Measurements from ENCODE around the gene ZNF330.

Gene ZNF330

GRCh38 chr4:141220691-141221659 lies at the start of gene ZNF330:
TSS of gene ZNF330 (plus strand) at chr4:141220895. CDS start at chr4:141222372, 1,477 bp downstream.
- no peak for TF ChIP-seq ZBTB7A (IDR thresholded peaks at IDR 0.05; ENCODE audit: low read depth)
- peak; percentile 82 for TF ChIP-seq TAF1 (IDR thresholded peaks at IDR 0.05; ENCODE audit: low read depth)
- peak; percentile 14 for TF ChIP-seq MAX (IDR thresholded peaks at IDR 0.05)
- no peak for TF ChIP-seq YY1 (IDR thresholded peaks at IDR 0.05; ENCODE audit: low read depth)
- TF ChIP-seq EGR1 (IDR thresholded peaks at IDR 0.05): peak; percentile 64
- peak; percentile 89 for TF ChIP-seq CREB1 (IDR thresholded peaks at IDR 0.05; ENCODE audit: low read depth)

GRCh38 chr4:141174457-141174856 lies 46.2 kb upstream of the ZNF330 start:
- TF ChIP-seq ZBTB7A (IDR thresholded peaks at IDR 0.05; ENCODE audit: low read depth): no peak
- no peak for TF ChIP-seq TEAD4 (IDR thresholded peaks at IDR 0.05)
- TF ChIP-seq YY1 (IDR thresholded peaks at IDR 0.05; ENCODE audit: low read depth): no peak
- no peak for TF ChIP-seq USF1 (IDR thresholded peaks at IDR 0.05)
- TF ChIP-seq RAD21 (IDR thresholded peaks at IDR 0.05; ENCODE audit: low read depth): no peak
- TF ChIP-seq EGR1 (IDR thresholded peaks at IDR 0.05): no peak
- TF ChIP-seq FOXM1 (IDR thresholded peaks at IDR 0.05; ENCODE audit: borderline replicate concordance, low read depth): no peak
- TF ChIP-seq CEBPB (IDR thresholded peaks at IDR 0.05): no peak
- TF ChIP-seq CREB1 (IDR thresholded peaks at IDR 0.05; ENCODE audit: low read depth): no peak
- TF ChIP-seq MAX (IDR thresholded peaks at IDR 0.05): no peak
- TF ChIP-seq REST (IDR thresholded peaks at IDR 0.05; ENCODE audit: low read depth): no peak

GRCh38 chr4:141177171-141177570 lies 43.5 kb upstream of the ZNF330 start:
- TF ChIP-seq CREB1 (IDR thresholded peaks at IDR 0.05; ENCODE audit: low read depth) (no peak), NFIC (IDR thresholded peaks at IDR 0.05) (peak; percentile 75), ZBTB7A (IDR thresholded peaks at IDR 0.05; ENCODE audit: low read depth) (no peak)

- no peak for TF ChIP-seq EP300 (IDR thresholded peaks at IDR 0.05; ENCODE audit: borderline replicate concordance)
- TF ChIP-seq YY1 (IDR thresholded peaks at IDR 0.05; ENCODE audit: low read depth): no peak
- no peak for TF ChIP-seq ZBTB7A (IDR thresholded peaks at IDR 0.05; ENCODE audit: low read depth)
- TF ChIP-seq FOXM1 (IDR thresholded peaks at IDR 0.05; ENCODE audit: borderline replicate concordance, low read depth): no peak
- no peak for TF ChIP-seq REST (IDR thresholded peaks at IDR 0.05; ENCODE audit: low read depth)
- TF ChIP-seq TAF1 (IDR thresholded peaks at IDR 0.05; ENCODE audit: low read depth): no peak
- no peak for TF ChIP-seq NFIC (IDR thresholded peaks at IDR 0.05)
- no peak for TF ChIP-seq RAD21 (IDR thresholded peaks at IDR 0.05; ENCODE audit: low read depth)
- no peak for TF ChIP-seq EGR1 (IDR thresholded peaks at IDR 0.05)
- TF ChIP-seq TCF12 (IDR thresholded peaks at IDR 0.05; ENCODE audit: low read depth): no peak
- TF ChIP-seq TEAD4 (IDR thresholded peaks at IDR 0.05): no peak
These were observed 41.0 kb upstream of the ZNF330 start for GRCh38 chr4:141179474-141180373.

GRCh38 chr4:141180991-141181761 lies 39.5 kb upstream of the ZNF330 start:
- TF ChIP-seq TEAD4 (IDR thresholded peaks at IDR 0.05) (peak; percentile 53; the same call in 1 of the 2 replicates), REST (IDR thresholded peaks at IDR 0.05; ENCODE audit: low read depth) (no peak)

Measured in Ishikawa (cell line).